Measurements from ENCODE around the gene SYNDIG1. TPM values are rescaled to one million over a fixed set of nuclear protein-coding genes. Genes with fewer than 3 reads are reported as not detected.

SYNDIG1 gene
- total RNA-seq, 2 experiments from 2014 or later, result not detected

DNA sequence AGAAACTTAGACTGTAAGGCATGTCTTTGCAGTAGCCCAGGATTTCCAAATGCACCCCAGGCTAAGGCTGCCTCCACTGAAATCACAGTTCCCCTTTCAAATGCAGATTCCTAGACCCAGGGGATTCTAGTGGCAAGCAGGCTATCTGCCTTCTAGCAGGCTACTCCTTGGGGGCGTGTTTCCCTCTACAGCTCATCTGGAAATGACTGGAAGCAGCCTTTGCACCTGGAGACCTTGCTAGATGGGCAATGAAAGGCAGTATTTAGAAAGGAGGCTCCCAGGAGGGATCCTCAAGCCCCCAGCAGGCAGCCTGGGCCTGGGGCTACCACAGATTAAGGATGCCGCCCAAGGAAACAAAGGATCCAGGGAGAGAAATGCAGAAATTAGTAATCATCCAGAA lies 26.0 kb upstream of the SYNDIG1 start:
- no peak for DNase-seq

DNA sequence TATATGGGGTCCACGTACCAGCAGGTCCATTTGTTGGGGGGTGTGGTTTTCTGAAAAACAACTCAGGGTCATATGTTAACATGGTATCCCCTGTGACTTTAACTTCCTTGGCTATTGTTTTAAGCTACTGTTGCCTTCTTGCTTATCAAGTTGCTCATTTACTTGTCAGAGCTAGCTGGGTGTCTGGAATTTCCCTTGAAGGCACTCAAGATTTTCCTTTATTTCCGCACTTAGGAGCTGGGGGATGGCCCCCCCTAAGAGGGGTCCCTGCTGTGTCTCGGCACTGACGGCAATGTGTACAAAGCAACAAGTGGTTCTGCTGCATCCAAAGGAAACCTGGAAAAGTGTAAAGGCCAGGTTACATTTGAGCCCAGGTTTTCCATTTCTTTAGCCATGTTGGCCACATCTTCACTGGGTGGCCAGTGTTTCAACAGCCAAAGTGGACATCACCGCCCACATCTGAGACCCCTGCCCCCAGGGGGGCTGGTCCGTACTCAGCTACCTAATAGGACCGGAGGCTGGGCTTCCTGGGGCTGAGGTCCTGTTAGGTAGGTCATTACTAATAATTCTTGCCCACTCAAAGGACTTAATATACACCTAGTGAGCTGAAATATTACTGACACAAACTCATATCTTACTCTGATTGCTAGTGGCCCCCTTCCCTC lies 24.8 kb upstream of the SYNDIG1 start:
- Mint-ChIP-seq H3K36me3 (ENCODE audit: low read depth) (no peaks in the 10 kb centered on the region), H3K4me1 (ENCODE audit: low read depth) (no peaks in the 10 kb centered on the region), H3K27ac (no peak overlapping the region), H3K9me3 (no peaks in the 10 kb centered on the region), H3K4me3 (no peak overlapping the region), H3K27me3 (no peaks in the 10 kb centered on the region)
- TF ChIP-seq, protein P1, sequence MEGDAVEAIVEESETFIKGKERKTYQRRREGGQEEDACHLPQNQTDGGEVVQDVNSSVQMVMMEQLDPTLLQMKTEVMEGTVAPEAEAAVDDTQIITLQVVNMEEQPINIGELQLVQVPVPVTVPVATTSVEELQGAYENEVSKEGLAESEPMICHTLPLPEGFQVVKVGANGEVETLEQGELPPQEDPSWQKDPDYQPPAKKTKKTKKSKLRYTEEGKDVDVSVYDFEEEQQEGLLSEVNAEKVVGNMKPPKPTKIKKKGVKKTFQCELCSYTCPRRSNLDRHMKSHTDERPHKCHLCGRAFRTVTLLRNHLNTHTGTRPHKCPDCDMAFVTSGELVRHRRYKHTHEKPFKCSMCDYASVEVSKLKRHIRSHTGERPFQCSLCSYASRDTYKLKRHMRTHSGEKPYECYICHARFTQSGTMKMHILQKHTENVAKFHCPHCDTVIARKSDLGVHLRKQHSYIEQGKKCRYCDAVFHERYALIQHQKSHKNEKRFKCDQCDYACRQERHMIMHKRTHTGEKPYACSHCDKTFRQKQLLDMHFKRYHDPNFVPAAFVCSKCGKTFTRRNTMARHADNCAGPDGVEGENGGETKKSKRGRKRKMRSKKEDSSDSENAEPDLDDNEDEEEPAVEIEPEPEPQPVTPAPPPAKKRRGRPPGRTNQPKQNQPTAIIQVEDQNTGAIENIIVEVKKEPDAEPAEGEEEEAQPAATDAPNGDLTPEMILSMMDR (IDR thresholded peaks at IDR 0.05), result no peak
- no peaks in the 10 kb centered on the region for H3K36me3 ChIP-seq (ENCODE audit: insufficient read depth, low read length)
- H3K27me3 ChIP-seq (ENCODE audit: control insufficient read depth in 1 of 2, insufficient read depth in 2 of 2, low read length in 2 of 2), result no peaks in the 10 kb centered on the region
- intact Hi-C loops (cut with DNase I, micrococcal nuclease), result no loop called here
- no peaks in the 10 kb centered on the region for H3K4me1 ChIP-seq (ENCODE audit: insufficient read depth, low read length)
- CTCF ChIA-PET, result no interaction called here
- H3K4me3 ChIP-seq (ENCODE audit: low read length), result no peak overlapping the region
- POLR2A ChIA-PET, result no interaction called here
- no peak overlapping the region for H3K27ac ChIP-seq (ENCODE audit: low read depth in 1 of 2, low read length in 2 of 2)
- no peak for ATAC-seq (ENCODE audit: poor library complexity)
- H3K9me3 ChIP-seq (ENCODE audit: control insufficient read depth in 1 of 2, insufficient read depth in 1 of 2, low read length in 2 of 2), result no peaks in the 10 kb centered on the region
- DNase-seq, result no peak

More for the DNA sequence above, 26.0 kb upstream of the SYNDIG1 start:
- TF ChIP-seq, protein P1 (IDR thresholded peaks at IDR 0.05), result no peak
- intact Hi-C loops (cut with DNase I, micrococcal nuclease), result no loop called here
- Histone ChIP-seq H3K9me3 (ENCODE audit: control insufficient read depth in 1 of 2, insufficient read depth in 1 of 2, low read length in 2 of 2) (no peaks in the 10 kb centered on the region), H3K27ac (ENCODE audit: low read depth in 1 of 2, low read length in 2 of 2) (no peak overlapping the region), H3K27me3 (ENCODE audit: control insufficient read depth in 1 of 2, insufficient read depth in 2 of 2, low read length in 2 of 2) (no peaks in the 10 kb centered on the region), H3K4me3 (ENCODE audit: low read length) (no peak overlapping the region), H3K36me3 (ENCODE audit: insufficient read depth, low read length) (no peaks in the 10 kb centered on the region), H3K4me1 (ENCODE audit: insufficient read depth, low read length) (no peaks in the 10 kb centered on the region)
- H3K4me1 Mint-ChIP-seq (ENCODE audit: low read depth), result no peaks in the 10 kb centered on the region
- no peak overlapping the region for H3K4me3 Mint-ChIP-seq
- POLR2A ChIA-PET, result no interaction called here
- no peaks in the 10 kb centered on the region for H3K36me3 Mint-ChIP-seq (ENCODE audit: low read depth)
- no peaks in the 10 kb centered on the region for H3K27me3 Mint-ChIP-seq
- no peak overlapping the region for H3K27ac Mint-ChIP-seq
- H3K9me3 Mint-ChIP-seq, result no peaks in the 10 kb centered on the region
- CTCF ChIA-PET, result no interaction called here
- no peak for ATAC-seq (ENCODE audit: poor library complexity)

- Histone ChIP-seq H3K27ac (ENCODE audit: low read depth in 1 of 2, low read length in 2 of 2) (no peak overlapping the region), H3K27me3 (ENCODE audit: control insufficient read depth in 1 of 2, insufficient read depth in 2 of 2, low read length in 2 of 2) (no peaks in the 10 kb centered on the region), H3K36me3 (ENCODE audit: insufficient read depth, low read length) (no peaks in the 10 kb centered on the region), H3K9me3 (ENCODE audit: control insufficient read depth in 1 of 2, insufficient read depth in 1 of 2, low read length in 2 of 2) (no peaks in the 10 kb centered on the region), H3K4me3 (ENCODE audit: low read length) (no peak overlapping the region), H3K4me1 (ENCODE audit: insufficient read depth, low read length) (no peaks in the 10 kb centered on the region)
- ChIA-PET CTCF (no interaction called here), POLR2A (no interaction called here)
- Mint-ChIP-seq H3K27ac (no peak overlapping the region), H3K36me3 (ENCODE audit: low read depth) (no peaks in the 10 kb centered on the region), H3K4me1 (ENCODE audit: low read depth) (no peaks in the 10 kb centered on the region), H3K9me3 (no peaks in the 10 kb centered on the region), H3K4me3 (no peak overlapping the region), H3K27me3 (no peaks in the 10 kb centered on the region)
- intact Hi-C loops (cut with DNase I, micrococcal nuclease), result no loop called here
- TF ChIP-seq, protein P1 (IDR thresholded peaks at IDR 0.05), result no peak
- no peak for DNase-seq
- no peak for ATAC-seq (ENCODE audit: poor library complexity)
Observed at GRCh38 chr20:24445510-24446170, 23.8 kb upstream of the SYNDIG1 start.
